Measurements from ENCODE around the gene EXOC3.
"Not testable (repeated sequence)": the region's sequence is repeated elsewhere in the genome, so short reads cannot be mapped to it uniquely, and the experiment has no call there.

EXOC3 gene

DNA sequence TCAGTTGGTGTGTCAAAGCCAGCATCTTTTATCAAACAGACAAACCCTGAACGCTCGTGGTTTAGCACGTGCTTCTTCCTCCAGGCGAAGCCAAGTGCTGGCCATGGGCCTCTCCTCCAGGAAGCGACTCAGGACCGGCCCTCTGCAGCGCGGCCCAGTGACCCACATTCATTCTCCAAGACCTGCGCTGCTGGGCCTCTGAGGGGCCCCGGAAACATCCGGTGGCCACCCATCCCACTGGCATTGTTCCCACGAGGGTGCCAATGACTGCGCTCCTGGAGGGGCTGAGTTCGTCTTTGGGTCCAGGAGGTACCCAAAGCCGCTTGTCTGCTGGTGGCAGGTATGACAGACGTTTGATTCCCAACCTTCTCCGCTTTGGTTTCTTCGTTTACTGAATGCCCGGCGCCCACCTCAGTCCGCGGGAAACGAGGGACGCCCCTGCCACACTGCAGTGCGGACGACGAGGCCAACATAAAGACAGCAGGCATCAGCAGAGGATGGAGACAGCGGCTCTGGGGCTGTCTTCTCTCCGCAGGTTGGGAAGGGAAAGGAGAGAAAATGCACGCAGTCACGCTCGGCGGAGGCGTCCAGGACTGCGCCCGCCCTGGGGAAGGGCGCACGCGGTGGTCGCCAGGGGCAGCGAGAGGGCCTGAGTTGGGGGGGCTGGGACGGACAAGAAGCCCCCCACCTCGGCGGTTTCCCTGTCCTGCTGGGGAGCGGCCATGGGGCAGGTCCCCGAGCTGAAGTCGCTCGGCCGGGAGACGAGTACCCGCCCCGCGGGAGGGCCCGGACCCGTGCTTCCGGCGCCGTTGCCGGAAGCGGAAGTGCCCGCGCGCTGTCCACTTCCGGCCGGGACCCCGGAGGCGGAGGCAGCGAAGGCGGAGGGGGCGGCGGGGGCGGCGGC is at the start of gene EXOC3:
Gene EXOC3, plus strand, starts transcription at position 842 of the 904 bp plus-strand sequence. CDS start 3,030 bp downstream, outside the sequence.
- peak; percentile 69 to 75 for DNase-seq

DNA sequence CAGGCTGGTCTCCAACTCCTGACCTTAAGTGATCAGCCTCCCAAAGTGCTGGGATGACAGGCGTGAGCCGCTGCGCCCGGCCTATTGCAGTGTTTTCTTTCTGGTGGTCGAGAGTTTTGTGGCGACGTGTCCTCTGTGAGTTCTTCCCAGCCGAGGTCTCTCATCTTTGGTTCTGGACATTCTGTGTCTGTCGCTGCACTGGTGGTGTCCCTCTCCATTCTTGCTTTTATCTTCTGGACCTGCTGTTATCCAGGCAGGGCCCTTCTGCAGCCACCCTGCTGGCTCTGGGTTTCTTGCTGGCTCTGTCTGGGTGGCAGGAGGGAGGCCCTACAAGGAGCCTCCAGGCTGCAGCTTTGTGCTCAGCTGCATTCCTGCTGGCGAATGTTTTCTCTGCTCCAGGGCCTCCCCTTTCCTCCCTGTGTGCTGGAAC is 49.1 kb upstream of the EXOC3 start:
- DNase-seq, result no peak

DNA sequence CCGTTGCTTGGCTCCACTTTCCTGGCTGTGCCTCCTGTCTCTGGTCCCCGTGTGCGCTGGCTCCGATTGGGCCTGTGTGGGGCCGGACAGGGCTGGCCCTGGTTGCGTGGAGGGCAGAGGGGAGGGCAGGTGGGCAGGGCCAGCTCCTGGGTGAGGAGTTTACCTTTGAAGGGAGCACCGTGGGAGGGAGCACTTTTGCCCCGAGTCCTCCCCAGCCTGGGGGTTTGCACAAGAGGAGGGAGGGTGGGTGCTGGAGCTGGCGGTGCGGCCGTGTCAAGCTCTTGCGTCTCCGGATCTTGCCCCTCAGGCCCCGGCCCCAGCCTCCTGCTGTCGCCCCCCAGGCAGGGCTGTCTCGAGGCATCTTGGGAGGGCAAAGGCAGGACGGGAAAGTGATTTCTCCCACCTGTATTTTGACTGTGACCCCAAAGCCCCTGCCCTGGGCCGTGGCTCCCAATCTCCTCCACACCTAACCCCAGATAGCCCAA is 48.3 kb upstream of the EXOC3 start:
- DNase-seq, result no peak

DNA sequence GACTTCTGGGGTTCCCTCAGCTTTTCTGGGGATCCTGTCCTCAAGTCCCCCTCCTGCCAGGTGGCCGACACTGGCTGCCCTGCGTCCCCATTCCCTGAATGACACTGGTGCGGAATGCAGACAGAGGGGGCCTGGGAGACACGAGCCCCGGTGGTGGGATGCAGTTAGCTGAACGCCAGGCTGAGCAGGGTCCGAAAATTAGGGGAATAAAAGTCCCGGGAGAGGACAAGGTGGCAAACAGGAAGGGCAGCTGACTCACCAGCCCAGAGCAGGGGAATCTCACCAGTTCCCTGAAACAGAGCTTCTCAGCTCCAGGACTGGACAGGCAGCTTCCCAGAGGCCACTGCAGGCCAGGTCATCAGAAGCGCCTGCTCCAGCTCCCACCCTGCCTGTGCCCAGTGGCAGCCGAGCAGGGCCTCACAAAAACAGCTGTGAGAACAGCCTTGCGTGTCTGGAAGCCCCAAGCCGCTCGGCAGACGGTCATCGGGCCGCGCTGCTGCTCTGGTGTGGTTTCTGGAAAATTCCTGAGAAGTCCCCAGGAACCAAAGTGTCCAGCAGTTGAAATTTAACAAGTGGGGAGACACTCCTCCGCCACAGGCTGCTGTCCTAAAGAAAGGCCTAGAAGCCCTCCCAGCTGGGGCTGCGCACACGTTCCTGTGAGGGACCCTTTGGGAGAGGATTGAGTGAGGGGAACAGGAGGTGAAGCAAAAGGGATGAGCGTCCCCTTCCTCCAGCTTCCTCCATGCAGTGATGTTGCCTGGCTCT is 47.6 kb upstream of the EXOC3 start:
- DNase-seq, result no peak

DNA sequence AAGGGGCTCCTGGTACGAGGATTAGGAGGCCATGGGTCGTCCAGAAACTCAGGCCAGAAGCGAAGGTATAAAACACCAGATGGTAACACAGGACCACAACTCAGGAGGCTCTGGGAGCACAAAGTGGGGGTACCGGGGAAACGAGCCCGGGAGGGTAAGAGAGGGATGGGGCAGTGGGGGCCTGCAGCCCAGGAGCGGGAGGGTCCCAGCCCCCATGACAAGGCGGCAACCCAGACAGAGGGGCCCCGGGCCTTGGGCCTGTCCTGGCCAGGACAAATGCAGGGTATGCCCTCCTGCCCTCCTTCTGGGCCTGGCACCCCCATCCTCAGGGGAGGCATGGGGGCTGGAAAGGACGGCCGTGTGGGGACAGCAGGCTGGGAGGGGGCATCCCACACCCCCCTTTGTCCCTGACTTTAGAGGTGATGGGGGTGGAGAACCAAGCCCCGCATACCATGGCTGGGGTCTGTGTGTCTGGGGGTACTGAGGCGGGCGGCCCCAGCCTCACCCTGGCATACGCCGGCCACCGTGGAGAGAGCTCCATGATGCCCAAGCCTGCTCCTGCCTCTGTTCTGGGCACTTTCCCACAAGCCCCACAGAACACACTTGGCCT is 47.0 kb upstream of the EXOC3 start:
- no peak for DNase-seq

DNA sequence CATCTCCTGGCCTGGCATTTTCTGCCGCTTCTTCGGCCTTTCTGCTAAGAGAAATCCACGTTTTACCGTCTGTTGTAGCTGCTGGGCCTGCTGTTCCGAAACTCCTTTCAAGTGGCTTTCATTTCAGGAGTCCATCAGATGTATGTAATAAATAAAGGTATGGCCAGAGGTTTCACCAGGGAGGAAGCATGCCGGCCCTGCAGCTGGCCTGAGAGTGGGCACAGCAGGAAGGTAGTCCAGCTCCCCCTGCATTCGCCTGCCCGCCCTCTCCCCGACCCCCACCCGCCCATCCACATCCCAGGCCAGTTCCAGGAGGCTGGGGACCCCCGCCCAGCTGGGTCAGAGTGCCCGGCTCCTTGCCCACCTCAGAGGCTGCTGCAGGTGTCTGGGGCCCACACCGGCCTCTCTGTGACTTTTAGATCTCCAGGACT is 46.4 kb upstream of the EXOC3 start:
- DNase-seq, result no peak

DNA sequence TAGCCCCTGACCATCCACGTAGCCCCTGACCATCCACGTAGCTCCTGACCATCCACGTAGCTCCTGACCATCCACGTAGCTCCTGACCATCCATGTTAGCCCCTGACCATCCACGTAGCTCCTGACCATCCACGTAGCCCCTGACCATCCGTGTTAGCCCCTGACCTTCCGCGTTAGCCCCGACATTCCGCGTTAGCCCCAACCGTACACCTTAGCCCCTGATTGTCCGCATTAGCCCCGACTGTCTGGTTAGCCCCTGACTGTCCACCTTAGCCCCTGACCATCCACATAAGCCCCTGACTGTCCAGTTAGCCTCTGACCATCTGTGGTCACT is 44.9 kb upstream of the EXOC3 start:
- not testable (repeated sequence) for DNase-seq

DNA sequence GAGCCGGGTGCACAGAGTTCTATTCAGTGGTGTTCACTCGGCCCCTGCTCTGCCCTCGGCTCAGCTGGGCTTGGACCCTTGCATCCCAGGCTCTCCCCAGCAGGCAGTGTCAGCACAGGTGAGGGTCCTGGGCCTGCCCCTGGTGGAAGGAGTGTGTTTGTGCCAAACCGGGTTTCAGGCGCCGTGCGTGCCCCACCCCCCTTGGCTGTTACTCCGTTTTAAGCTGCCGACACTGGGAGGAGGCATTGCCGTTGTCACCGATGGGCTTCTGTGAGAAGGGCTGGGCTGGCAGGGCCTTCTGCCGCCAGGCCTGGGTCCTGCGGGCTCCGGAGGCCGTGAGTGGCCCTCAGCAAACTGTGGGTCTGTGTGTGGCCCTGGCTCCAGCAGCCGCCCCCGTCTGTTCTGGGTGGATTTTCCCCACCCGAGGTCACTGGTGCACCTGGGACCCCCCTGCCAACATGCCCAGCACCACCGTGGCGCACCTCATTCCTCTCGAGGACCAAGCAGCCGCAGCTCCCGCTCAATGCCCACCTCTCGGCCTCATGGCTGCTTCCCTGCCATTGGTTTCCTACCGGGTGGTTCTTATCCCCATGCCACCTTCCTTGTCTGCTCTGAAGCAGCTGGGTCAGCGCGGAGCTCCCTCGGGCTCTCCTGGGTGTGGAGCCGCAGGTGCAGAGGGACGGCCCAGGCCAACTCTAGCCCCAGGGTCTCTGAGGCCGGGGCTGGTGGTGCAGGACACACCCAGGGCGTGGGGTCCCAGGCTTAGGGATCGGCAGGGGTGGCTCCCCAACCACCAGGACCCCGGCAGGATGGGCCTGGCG is 44.3 kb upstream of the EXOC3 start:
- no peak for DNase-seq

DNA sequence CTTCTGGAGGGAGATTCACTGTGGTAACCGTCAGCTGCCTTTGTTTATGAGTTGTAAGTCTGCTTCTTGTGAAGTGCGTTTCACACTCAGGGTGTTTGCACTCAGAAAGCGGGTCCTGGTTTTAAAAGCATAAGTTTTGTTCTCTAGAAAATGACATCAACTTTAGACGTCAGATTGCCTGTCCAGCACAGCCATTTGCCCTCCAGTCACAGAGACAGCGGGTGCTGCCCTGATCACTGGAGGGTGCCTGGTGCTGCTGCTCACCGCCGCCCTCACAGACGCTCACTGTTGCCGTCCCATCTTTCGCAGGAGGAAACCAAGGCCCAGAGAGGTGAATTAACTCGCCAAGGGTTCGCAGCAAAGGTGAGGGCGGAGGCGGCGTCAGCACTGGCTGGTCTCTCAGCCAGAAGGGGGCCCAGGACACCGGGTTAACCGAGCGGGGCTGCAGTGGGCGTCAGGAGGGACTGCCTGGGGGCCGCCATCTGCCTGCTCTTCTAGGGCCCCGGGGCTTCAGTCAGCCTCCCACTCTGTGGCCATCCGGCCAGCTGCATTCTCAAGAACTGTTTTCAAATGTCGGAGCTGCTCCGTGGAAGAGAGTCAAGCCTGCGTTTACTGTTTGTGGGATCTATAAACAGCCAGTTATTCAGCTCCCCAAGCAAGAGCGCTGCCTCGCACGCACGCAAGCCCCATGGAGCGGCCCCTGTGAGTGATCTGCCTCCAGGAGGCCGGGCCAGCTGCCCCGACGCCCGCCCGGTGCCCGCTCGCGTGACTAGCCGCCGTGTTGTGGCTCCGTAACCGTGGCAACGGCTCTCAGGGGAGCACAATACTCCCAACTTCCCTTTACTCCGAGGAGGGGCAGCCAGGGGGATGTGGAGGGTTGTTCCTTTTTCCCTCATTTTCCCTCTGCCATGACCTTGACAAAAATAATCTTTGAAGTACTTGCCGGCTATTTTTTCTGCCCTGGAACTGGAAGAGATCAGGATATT is 43.4 kb upstream of the EXOC3 start:
- no peak for DNase-seq

DNA sequence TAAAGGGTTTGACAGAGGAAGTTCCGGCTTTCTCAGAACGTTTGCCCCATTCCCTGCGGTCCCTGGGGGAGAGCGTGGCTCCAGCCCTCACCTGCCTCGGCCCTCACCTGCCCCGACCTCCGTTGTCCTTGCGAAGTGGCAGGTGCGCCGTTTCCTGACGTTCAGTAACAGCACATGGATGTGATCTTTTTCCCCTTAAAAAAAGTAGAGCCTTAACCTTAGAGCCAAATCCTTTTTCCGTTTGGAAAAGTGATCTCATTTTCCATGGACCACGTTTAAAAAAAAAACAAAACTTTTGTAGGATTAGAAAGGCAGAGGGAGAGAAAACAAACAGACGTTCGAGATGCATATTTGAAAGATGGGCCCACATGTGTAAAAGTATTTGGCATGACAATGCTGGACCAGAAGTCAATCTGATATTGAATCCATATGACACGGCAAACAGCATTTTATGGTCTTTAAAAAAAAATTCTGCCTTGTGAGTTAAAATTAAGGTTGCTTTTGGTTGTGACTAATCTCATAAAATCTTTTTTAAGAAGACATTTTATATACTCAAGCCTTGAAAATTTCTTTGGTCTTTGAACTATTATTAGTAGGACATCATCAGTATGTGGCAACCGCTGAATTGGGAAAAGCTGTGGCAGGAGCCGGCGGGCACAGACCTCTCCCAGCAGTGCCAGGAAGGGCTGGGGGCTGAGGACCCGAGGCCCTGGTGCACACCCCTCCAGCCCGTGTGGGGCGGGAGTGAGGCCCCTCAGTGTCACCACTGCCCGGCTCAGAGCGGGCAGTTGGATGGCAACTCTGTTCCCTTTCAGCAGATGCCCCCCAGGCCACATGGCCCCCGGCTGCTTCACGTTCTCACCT is 42.5 kb upstream of the EXOC3 start:
- no peak for DNase-seq

DNA sequence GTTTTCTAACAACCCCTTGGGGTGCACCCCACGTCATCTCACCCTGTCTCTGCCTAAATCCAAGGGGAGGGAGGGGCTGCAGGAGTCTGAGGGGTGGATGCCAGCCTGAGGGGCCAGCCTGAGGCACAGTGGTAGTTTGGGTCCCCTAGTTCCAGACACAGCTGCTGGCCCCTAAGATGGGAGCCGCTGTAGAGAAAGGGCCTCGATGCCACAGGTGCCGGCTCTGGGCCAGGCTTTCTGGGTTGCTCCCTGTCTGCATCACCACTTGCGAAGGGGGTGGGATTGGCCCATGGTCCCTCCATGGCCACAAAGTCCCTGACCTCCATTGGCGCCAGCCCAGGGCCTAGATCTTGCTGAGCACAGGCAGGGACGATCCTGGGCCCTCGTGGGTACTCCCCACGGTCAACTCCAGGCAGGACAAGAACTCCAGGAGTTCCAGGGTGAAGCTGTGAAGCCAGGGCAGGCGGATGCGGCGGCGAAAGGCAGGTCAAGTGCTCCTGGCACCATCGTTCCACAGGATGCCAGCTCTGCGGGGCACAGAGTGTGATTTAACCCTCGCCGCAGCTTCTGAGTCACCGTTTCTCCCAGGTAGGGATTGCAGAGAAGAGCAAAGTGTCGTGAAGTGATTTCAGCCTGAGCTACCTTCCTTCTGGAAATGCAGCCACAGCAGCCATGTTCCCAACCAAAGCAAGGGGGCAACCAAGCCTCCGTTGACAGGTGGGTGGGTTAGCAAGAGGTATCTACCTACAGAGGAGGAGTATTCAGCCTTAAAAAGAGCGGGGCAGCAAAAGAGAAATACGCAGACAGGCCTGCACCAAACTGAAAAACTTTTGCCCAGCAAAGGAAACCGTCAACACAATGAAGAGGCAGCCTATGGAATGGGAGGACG is 41.6 kb upstream of the EXOC3 start:
- no peak for DNase-seq

DNA sequence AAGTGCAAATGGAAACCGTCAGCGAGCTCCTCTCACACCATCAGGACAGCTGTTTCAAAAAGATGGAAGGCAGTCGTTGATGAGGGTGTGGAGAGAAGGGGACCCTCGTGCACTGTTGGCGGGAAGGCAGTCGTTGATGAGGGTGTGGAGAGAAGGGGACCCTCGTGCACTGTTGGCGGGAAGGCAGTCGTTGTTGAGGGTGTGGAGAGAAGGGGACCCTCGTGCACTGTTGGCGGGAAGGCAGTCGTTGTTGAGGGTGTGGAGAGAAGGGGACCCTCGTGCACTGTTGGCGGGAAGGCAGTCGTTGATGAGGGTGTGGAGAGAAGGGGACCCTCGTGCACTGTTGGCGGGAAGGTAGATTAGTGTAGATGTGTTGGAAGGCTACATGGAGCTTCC is 40.8 kb upstream of the EXOC3 start:
- not testable (repeated sequence) for DNase-seq

DNA sequence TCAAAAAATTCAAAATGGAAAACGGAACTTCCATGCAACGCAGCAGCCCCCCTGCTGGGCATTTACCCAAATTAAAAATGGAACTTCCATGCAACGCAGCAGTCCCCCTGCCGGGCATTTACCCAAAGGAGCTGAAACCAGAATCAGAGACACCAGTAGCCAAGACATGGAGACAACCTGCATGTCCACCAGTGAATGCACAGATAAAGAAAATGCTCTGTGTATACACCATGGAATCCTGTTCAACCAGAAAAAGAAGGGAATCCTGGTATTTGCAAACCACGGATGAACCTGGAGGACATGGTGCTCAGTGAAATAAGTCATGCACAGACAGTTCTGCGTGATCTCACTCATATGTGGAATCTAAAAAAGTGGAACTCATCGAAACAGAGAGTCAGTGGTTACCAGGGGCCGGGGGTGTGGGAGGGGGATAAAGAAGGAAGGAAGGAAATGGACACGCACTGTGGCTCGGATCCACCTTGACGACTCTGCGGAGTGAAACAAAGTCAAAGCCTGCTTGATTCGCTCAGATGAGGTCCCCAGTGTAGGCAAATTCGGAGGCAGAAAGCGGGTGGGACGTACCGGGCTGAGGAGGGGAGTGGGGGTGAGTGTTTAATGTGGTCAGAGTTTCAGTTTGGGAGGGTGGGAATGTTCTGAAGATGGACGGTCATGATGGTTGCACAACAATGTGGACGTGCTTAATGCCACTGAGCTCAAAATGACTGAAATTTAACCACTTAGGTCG is 40.2 kb upstream of the EXOC3 start:
- no peak for DNase-seq

DNA sequence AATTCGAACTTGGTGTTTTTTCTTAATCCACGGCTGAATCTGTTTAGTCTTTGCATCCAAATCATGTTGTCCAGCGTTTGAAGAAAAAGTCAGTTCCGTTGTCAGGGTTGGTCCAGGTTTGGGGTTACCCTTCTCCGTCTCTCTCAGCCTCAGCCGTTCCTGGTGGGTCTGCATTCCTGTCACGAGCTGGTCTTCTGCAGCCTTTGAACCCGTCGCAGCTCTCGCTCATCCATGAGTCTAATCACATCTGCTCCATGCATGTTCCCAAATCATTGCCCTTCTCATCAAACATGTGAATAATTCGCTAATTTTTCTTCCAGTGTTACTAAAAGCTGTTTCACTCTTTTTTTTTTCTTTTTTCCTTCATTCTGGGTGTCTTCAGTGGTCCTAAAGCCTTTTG is 39.0 kb upstream of the EXOC3 start:
- no peak for DNase-seq

DNA sequence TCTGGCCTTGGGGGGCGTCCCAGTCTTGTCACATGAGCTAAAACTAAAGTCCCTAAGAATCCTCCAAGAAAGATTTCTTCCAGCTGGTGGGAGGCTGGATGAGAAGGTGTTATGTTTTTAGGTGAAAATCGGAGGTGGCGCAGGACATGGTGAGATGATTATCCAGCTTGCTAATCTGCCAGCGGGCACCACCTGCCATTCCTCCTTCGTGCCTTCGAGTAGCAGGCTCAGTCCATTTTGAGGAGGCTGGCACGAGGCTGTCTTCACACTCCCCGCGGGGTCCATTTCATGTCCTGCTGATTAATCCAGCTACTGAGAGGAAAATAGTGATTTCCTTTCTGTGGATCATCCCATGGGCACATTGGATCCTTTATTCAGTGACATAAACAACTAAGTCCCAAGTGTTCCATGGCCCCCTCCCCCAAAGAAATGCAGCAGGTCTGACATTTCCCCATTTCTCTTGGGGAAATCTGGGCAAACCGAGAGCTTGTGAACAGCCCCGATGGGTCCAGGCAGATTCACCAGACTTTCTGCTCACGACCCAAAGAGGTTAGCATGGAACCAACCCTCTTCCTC is 38.2 kb upstream of the EXOC3 start:
- no peak for DNase-seq

DNA sequence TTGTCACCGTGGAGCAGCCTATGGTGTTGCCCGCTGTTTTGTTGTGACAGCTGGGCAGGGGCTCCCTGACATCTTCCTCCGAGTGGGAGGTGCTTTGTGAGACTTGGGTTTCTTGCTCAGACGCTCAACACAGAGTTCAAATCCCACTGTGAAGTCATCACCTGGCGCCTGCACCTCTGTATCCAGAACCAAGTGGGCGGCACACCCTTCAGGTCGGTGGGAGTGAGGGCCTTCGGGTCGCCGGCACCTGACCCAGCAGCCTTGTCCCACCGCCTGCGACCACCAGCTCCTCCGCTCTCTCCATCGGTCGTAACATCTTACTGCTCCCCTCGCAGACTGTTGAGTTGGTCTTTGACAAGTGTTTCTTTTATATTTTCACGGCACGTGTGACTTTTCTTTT is 37.6 kb upstream of the EXOC3 start:
- DNase-seq, result no peak

DNA sequence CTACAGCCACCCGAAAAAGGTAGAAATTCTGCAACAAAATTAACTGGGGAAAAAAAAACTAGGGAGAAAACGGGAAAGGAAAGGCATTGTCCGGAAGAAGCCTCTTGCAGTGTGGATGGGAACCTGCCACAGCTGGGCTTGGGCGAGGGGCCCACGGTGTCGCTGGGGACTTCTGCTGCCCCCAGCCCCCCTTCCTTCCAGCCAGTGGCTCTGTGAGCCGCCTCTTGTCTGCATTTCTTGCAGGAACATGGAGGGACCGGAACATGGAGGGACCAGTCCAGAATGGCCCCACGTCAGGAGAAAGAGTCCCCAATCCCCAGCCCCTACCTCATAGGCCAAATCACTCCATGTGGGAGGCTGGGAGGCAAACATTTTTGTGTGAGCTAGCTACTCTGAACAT is 36.9 kb upstream of the EXOC3 start:
- no peak for DNase-seq

DNA sequence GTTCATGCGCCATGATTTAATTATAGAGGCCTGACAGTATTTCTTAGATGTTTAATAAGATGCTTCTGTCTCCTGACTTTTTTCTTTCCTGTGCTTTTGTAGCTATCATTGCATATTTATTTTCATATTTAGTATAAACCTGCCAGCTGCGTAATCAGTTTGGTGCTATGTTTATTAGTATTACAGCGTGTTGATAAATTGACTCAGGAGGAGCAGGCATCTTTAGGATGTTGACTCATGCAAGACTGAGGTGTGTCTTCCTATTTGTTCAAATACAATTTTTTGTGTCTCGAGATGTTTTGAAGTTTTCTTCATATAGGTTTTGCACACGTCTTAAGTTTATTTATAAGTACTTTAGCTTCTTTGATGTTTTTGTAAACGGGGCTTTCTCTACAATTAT is 35.9 kb upstream of the EXOC3 start:
- no peak for DNase-seq
